GM19397 (cell line): Measurements from ENCODE around the gene PLIN3.
"Not testable (repeated sequence)": the region's sequence is repeated elsewhere in the genome, so short reads cannot be mapped to it uniquely, and the experiment has no call there.

ENCODE experiments used
- ATAC-seq: cut with Tn5 transposase; IDR thresholded peaks from one replicate; pipeline ENCODE4 v1.9.1; 2021; ENCODE audit warnings: mild to moderate bottlenecking, moderate library complexity; ENCODE audit not compliant: unreplicated experiment

PLIN3 gene

GRCh38 chr19:4849019-4849418 lies 18.4 kb downstream of the PLIN3 start:
- no peak for ATAC-seq

GRCh38 chr19:4847190-4847973 lies 20.1 kb downstream of the PLIN3 start:
- ATAC-seq: no peak

GRCh38 chr19:4845975-4846374 lies 21.5 kb downstream of the PLIN3 start:
- ATAC-seq: not testable (repeated sequence)

- no peak for ATAC-seq
Measured at GRCh38 chr19:4844348-4845179, 22.9 kb downstream of the PLIN3 start.

- ATAC-seq: no peak
Measured at GRCh38 chr19:4843647-4843965, 23.9 kb downstream of the PLIN3 start.

GRCh38 chr19:4839192-4839591 lies 28.3 kb downstream of the PLIN3 start:
- ATAC-seq: no peak

GRCh38 chr19:4832776-4833175 lies 34.7 kb downstream of the PLIN3 start:
- ATAC-seq: no peak

GRCh38 chr19:4831979-4832340 lies 35.5 kb downstream of the PLIN3 start:
- not testable (repeated sequence) for ATAC-seq

- ATAC-seq: peak; percentile 76
Measured at GRCh38 chr19:4831304-4831978, 36.0 kb downstream of the PLIN3 start, which contains the start of gene TICAM1. TSS of gene TICAM1 (minus strand) at chr19:4831712. CDS start at chr19:4818377, 13,335 bp downstream.

GRCh38 chr19:4830768-4831265 lies 36.6 kb downstream of the PLIN3 start:
- ATAC-seq: no peak

GRCh38 chr19:4830332-4830731 lies 37.1 kb downstream of the PLIN3 start:
- no peak for ATAC-seq

- ATAC-seq: no peak
Measured at GRCh38 chr19:4829001-4829712, 38.3 kb downstream of the PLIN3 start.

- ATAC-seq: no peak
Measured at GRCh38 chr19:4823577-4823976, 43.9 kb downstream of the PLIN3 start.

GRCh38 chr19:4822354-4822753 lies 45.1 kb downstream of the PLIN3 start:
- ATAC-seq: not testable (repeated sequence)

GRCh38 chr19:4821265-4821664 lies 46.2 kb downstream of the PLIN3 start:
- ATAC-seq: no peak

- no peak for ATAC-seq
Measured at GRCh38 chr19:4817467-4818277, 49.8 kb downstream of the PLIN3 start.

- no peak for ATAC-seq
Measured at GRCh38 chr19:4816950-4817278, 50.6 kb downstream of the PLIN3 start.

- ATAC-seq: no peak
Measured at GRCh38 chr19:4816202-4816949, 51.1 kb downstream of the PLIN3 start.

GRCh38 chr19:4815426-4816201 lies 51.9 kb downstream of the PLIN3 start:
- ATAC-seq: no peak
